Urinary bladder (tissue), 4 donors: ENCODE measurements around the gene NTMT1. TPM values are rescaled to one million over a fixed set of nuclear protein-coding genes. Genes with fewer than 3 reads are reported as not detected.

Source experiments
- DNase-seq: peaks from one replicate; pipeline ENCODE4 v3.0.0-alpha.2; 2015; ENCODE audit errors: extremely low spot score
- H3K27ac ChIP-seq: one replicate; pipeline ENCODE4 v1.5.1; 2013; ENCODE audit warnings: low read depth, mild to moderate bottlenecking, moderate library complexity
- H3K36me3 ChIP-seq: one replicate; pipeline ENCODE4 v1.6.1; 2013; ENCODE audit warnings: mild to moderate bottlenecking, moderate library complexity; ENCODE audit not compliant: insufficient read depth
- H3K4me1 ChIP-seq: one replicate; pipeline ENCODE4 v1.6.1; 2013; ENCODE audit warnings: mild to moderate bottlenecking, moderate library complexity; ENCODE audit not compliant: insufficient read depth
- H3K4me3 ChIP-seq: one replicate; pipeline ENCODE4 v1.5.1; 2013; ENCODE audit warnings: low read depth, low read length
- WGBS: extraction: QIAGEN DNeasy Blood & Tissue Kit; methylation state at CpG from one replicate; pipeline ENCODE4 v1.1.7; 2013; 5-methylcytosine and 5-hydroxymethylcytosine counted together
- polyA plus RNA-seq: library from polyadenylated mRNA; stranded (reverse); fragments of 200-250 nt; gene quantifications from one replicate; pipeline ENCODE4 v1.2.3, GENCODE V29; 2013
- total RNA-seq: library from RNA; depleted of rRNA; stranded (reverse); fragments of >200 nt; gene quantifications from one replicate; pipeline ENCODE4 v1.2.3, GENCODE V29; 2014
- donor health status: healthy with polysubstance abuse.
- donor health status: healthy.

NTMT1 gene
- total and polyA plus RNA-seq, 2 donors, result 12.8 to 46.7 TPM

- H3K4me1 ChIP-seq, result peaks cover 1% of the 10 kb centered on the region
- DNase-seq, result no peak
- H3K27ac ChIP-seq, result no peak overlapping the region
- 19% methylated on average over 44 of the region's 44 CpGs for WGBS
- H3K4me3 ChIP-seq, result peak overlapping the region; percentile 85
- no peaks in the 10 kb centered on the region for H3K36me3 ChIP-seq
Measured at GRCh38 chr9:129640871-129641749, 15.1 kb downstream of the NTMT1 start.

- H3K4me3 ChIP-seq, result peak within 1 kb of the TSS; percentile 85
- DNase-seq, result peak; percentile 83
- no peaks in the 10 kb centered on the region for H3K36me3 ChIP-seq
- H3K4me1 ChIP-seq, result peaks cover 1% of the 10 kb centered on the region
- under 1% methylated on average over 93 of the region's 93 CpGs for WGBS
- H3K27ac ChIP-seq, result peak within 1 kb of the TSS; percentile 79
Measured at GRCh38 chr9:129641750-129642585, 16.0 kb downstream of the NTMT1 start, which contains the start of gene ASB6. Gene ASB6 (minus strand): TSS chr9:129642151. CDS start chr9:129641999, 152 bp downstream.

- Histone ChIP-seq H3K4me1 (peaks cover 1% of the 10 kb centered on the region), H3K27ac (no peak overlapping the region), H3K4me3 (no peak overlapping the region), H3K36me3 (no peaks in the 10 kb centered on the region)
- DNase-seq, result no peak
- WGBS, result 78% methylated on average over 10 of the region's 10 CpGs
Measured at GRCh38 chr9:129643706-129644105, 17.7 kb downstream of the NTMT1 start.

GRCh38 chr9:129644365-129644764 is 18.4 kb downstream of the NTMT1 start:
- Histone ChIP-seq H3K4me1 (peaks cover 1% of the 10 kb centered on the region), H3K36me3 (no peaks in the 10 kb centered on the region), H3K4me3 (no peak overlapping the region), H3K27ac (no peak overlapping the region)
- 62% methylated on average over 11 of the region's 11 CpGs for WGBS
- DNase-seq, result no peak

- Histone ChIP-seq H3K4me3 (no peak overlapping the region), H3K4me1 (peaks cover 1% of the 10 kb centered on the region), H3K27ac (no peak overlapping the region), H3K36me3 (no peaks in the 10 kb centered on the region)
- DNase-seq, result no peak
- 70% methylated on average over 17 of the region's 17 CpGs for WGBS
Measured at GRCh38 chr9:129644902-129645301, 18.9 kb downstream of the NTMT1 start.

- no peaks in the 10 kb centered on the region for H3K4me1 ChIP-seq
- H3K36me3 ChIP-seq, result no peaks in the 10 kb centered on the region
- H3K27ac ChIP-seq, result no peak overlapping the region
- no peak overlapping the region for H3K4me3 ChIP-seq
- DNase-seq, result no peak
- WGBS, result 70% methylated on average over 12 of the region's 12 CpGs
Measured at GRCh38 chr9:129646252-129646651, 20.3 kb downstream of the NTMT1 start.

- no peaks in the 10 kb centered on the region for H3K36me3 ChIP-seq
- no peak overlapping the region for H3K4me3 ChIP-seq
- no peaks in the 10 kb centered on the region for H3K4me1 ChIP-seq
- WGBS, result 95% methylated on average over 7 of the region's 7 CpGs
- H3K27ac ChIP-seq, result no peak overlapping the region
- DNase-seq, result no peak
Measured at GRCh38 chr9:129646654-129647053, 20.7 kb downstream of the NTMT1 start.

GRCh38 chr9:129647635-129648034 is 21.7 kb downstream of the NTMT1 start:
- Histone ChIP-seq H3K4me3 (no peak overlapping the region), H3K36me3 (no peaks in the 10 kb centered on the region), H3K4me1 (no peaks in the 10 kb centered on the region), H3K27ac (no peak overlapping the region)
- no peak for DNase-seq
- 86% methylated on average over 10 of the region's 10 CpGs for WGBS

- WGBS, result 62% methylated on average over 16 of the region's 16 CpGs
- Histone ChIP-seq H3K27ac (no peak overlapping the region), H3K4me1 (no peaks in the 10 kb centered on the region), H3K36me3 (no peaks in the 10 kb centered on the region), H3K4me3 (no peak overlapping the region)
- no peak for DNase-seq
Measured at GRCh38 chr9:129648092-129648763, 22.3 kb downstream of the NTMT1 start.

GRCh38 chr9:129648764-129649115 is 22.8 kb downstream of the NTMT1 start:
- 74% methylated on average over 10 of the region's 10 CpGs for WGBS
- DNase-seq, result no peak
- Histone ChIP-seq H3K4me3 (no peak overlapping the region), H3K4me1 (no peaks in the 10 kb centered on the region), H3K36me3 (no peaks in the 10 kb centered on the region), H3K27ac (no peak overlapping the region)

- Histone ChIP-seq H3K4me3 (no peak overlapping the region), H3K36me3 (no peaks in the 10 kb centered on the region), H3K27ac (no peak overlapping the region), H3K4me1 (no peaks in the 10 kb centered on the region)
- 85% methylated on average over 20 of the region's 20 CpGs for whole genome bisulfite sequencing
- DNase-seq, result no peak
Measured at GRCh38 chr9:129649726-129650679, 24.0 kb downstream of the NTMT1 start.

GRCh38 chr9:129650680-129651235 is 24.8 kb downstream of the NTMT1 start:
- Histone ChIP-seq H3K27ac (no peak overlapping the region), H3K4me3 (no peak overlapping the region), H3K36me3 (no peaks in the 10 kb centered on the region), H3K4me1 (no peaks in the 10 kb centered on the region)
- 86% methylated on average over 10 of the region's 10 CpGs for WGBS
- DNase-seq, result no peak
